SIG-M5 (cell line): ENCODE data around the gene SRGAP1.
A peak's percentile ranks its signal among the peaks of the same experiment; 100 is the strongest.
"Not testable (repeated sequence)": the region's sequence is repeated elsewhere in the genome, so short reads cannot be mapped to it uniquely, and the experiment has no call there.

Source experiments
- DNase-seq: peaks from one replicate; lab custom pipeline; 2025; lab: John Stamatoyannopoulos, UW

The SRGAP1 gene

GRCh38 chr12:64085996-64086395 is 241.5 kb downstream of the SRGAP1 start:
- no peak for DNase-seq

DNA sequence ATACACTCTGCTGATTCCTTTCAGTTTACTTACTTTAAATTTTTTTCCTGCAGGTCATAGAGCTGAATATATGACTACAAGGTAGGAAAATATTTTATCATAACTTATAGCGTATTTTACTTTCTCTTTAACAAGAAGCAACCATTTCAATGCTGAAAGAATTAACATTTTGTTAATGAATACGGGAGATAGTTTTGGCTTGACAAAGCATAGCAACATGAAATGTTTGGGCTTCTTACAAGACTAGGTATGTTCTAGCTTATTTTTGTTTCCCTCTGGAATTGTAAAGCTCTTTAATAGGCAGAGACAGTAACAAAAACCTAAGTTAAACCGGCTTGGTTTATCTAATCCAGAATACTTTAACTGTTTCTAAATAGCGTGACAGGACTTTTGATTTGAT is 242.4 kb downstream of the SRGAP1 start:
- DNase-seq, result no peak

- no peak for DNase-seq
These were observed 243.3 kb downstream of the SRGAP1 start for GRCh38 chr12:64087761-64088160.

DNA sequence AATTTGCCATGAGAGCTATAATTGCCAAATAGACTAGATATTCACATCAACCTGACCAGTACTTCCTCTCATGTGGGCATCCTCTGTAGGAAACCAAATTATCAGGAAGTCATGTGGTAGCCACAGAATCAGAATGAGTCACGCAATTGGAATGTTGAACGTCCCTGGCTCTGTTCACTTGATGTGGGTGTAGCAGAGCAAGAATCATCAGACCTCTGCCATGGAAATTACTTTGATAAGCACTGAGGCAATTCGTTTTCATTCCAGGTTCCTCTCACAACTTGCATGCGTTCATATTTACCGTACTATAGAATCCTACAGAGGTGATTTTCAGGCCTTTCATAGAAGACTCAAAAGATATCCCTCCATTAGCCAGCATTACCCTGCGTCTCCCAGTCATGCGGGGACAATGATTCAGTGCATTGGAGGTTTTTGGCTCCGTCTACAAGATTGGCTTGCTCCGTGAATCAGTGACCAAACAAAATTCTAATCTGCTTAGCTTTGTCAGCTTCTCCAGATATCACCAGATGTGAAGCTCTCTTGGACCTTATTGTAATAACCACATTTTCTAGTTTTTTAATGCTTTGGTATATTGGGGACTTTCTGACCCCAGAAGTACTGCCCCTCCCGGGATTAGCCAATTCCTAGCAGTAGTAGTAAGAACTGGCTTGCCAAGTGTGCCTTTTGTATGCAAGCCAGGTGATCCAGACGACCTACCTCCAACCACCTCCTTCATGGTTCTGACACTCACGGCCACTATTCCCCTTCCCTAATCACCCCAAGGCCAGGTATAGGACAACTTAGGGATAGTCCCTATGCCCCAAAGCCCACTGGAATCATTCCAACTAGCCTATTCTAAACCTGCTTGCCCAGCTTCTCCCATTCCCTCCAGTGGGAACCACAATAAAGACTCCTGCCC is 244.2 kb downstream of the SRGAP1 start:
- DNase-seq, result peak; percentile 24

GRCh38 chr12:64090047-64090446 is 245.5 kb downstream of the SRGAP1 start:
- DNase-seq, result no peak

GRCh38 chr12:64091186-64091585 is 246.7 kb downstream of the SRGAP1 start:
- no peak for DNase-seq

GRCh38 chr12:64092507-64093196 is 248.2 kb downstream of the SRGAP1 start:
- DNase-seq, result no peak

DNA sequence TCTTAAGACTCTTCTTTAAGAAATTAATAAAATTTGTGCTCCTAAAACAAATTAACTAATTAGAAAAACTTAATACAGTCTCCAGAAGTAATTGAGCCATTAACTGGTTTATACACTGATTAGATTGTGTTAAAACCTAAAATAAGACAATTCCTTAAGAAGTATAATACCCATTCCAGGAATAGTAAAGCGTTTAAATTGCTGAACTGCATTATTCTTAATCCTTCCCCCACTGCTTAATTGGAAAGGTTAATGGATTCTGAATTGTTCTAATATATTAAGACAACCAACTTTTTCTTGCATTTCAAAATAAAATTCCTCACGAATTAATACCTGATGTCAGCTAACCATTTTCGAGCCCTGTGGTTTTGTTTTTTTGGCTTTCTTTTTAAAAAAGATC is 249.2 kb downstream of the SRGAP1 start:
- no peak for DNase-seq

GRCh38 chr12:64097366-64098105 is 253.0 kb downstream of the SRGAP1 start:
- DNase-seq, result no peak

GRCh38 chr12:64098709-64099354 is 254.3 kb downstream of the SRGAP1 start:
- no peak for DNase-seq

DNA sequence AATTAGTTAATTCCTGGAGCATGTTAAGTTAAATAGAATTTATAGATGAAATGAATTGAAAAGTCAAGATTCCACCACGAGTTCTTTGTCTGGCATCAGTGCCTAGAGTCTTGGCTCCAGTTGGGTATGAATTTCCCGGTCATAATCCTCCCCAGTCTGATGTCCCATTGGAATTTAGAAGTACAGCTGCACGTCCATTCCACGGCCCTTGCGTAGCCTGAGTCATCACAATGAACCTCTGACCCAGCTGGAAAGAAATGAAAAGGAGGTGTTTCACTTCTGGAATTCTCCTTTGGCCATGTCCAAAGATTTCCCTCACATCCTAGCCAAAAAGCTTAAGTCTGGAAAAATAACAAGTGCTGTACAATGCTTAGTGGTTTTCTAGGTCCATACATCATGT is 254.9 kb downstream of the SRGAP1 start:
- DNase-seq, result no peak

DNA sequence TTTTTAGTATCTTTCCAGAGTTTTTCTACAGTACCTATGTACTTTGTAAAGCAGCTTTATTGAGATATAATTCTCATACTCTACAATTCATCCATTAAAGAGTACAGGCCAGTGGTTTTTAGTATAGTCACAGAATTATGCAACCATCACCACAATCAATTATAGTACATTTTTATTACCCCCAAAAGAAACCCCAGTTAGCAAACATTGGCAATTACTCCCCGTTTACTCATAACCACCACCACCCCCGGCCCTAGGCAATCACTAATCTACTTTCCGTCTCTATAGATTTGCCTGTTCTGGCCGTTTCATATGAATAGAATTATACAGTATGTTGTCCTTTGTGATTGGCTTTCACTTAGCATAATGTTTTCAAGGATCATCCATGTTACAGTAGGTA is 257.8 kb downstream of the SRGAP1 start:
- no peak for DNase-seq

GRCh38 chr12:64103825-64104740 is 259.6 kb downstream of the SRGAP1 start:
- no peak for DNase-seq

- DNase-seq, result no peak
These were observed 260.5 kb downstream of the SRGAP1 start for GRCh38 chr12:64105026-64105425.

- no peak for DNase-seq
These were observed 263.3 kb downstream of the SRGAP1 start for GRCh38 chr12:64107776-64108175.

- DNase-seq, result no peak
These were observed 265.2 kb downstream of the SRGAP1 start for GRCh38 chr12:64109706-64110105.

DNA sequence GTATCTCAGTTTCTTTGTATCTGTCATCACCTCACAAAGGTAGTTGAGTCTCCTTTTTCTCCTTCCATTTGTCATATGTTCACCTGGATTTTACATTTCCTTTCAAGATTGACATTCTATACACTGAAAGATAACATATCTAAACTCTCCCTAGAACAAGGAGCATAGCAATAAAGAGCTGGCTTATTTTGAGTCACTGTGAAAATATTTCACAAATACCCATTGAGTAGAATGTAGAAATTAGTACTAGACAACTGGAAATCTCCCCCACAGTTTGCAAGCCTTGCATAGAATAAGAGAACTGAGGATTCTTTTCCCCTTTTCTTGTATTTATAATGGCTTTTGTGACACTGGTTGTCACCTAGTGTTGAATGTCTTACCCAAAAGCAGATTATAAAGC is 266.4 kb downstream of the SRGAP1 start:
- DNase-seq, result no peak

DNA sequence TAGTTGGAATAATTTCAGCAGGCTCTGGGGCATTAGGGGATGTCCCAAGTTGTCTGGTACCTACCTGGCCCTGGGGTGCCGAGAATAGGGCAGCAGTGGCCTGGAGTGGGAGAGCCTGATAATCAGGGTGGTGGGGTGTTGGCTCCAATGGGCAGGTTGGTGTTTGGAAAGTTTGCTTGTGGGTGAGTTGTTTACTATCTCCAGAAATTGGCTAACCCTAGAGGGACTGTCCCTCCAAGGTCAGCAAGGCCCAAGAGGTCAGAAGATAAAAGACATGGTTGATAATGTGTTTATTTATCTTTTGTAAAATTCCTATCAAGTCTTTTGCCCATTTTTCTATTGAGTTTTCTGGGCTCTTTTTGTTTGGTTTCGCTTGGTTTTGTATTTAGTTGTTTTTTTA is 272.5 kb downstream of the SRGAP1 start:
- DNase-seq, result no peak

GRCh38 chr12:64120568-64120967 is 276.1 kb downstream of the SRGAP1 start:
- no peak for DNase-seq

DNA sequence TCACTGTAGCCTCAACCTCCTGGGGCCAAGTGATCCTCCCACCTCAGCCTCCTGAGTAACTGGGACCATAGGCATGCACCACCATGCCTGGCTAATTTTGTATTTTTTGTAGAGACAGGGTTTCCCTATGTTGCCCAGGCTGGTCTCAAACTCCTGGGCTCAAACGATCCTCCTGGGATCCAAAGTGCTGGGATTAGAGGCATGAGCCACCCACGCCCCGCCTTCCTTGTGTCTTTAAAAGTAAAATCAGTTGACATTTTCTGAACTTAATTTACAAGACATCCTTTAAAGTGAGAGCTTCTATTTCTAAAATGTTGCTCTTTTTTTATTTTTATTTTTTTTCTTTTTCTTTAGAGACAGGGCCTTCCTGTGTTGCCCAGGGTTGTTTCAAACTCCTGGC is 276.6 kb downstream of the SRGAP1 start:
- DNase-seq, result not testable (repeated sequence)

DNA sequence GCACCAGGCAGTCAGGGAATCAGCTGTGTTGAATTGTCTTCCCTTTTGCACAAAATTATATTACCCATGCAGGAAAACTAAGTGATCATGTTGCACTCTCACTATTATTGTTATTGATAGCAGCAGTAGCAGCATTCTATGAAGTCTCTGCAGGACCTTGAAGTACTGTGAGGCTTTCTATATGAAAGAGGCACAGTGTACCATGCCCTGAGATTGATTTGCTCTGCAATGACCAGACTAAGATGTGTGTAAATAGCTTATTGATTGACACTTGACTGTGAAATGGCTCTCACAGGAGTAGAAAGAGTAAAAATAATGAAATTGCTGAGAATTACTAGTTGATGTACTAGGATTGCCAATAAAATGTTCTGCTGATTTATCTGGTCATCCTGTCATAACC is 277.7 kb downstream of the SRGAP1 start:
- DNase-seq, result no peak
